GM18517 (cell line): Measurements from ENCODE around the gene NPC1L1.
"Not testable (repeated sequence)": the region's sequence is repeated elsewhere in the genome, so short reads cannot be mapped to it uniquely, and the experiment has no call there.

Experiments used
- ATAC-seq: cut with Tn5 transposase; IDR thresholded peaks from one replicate; pipeline ENCODE4 v1.9.1; 2021; ENCODE audit warnings: mild to moderate bottlenecking, moderate library complexity; ENCODE audit not compliant: unreplicated experiment

The NPC1L1 gene

DNA sequence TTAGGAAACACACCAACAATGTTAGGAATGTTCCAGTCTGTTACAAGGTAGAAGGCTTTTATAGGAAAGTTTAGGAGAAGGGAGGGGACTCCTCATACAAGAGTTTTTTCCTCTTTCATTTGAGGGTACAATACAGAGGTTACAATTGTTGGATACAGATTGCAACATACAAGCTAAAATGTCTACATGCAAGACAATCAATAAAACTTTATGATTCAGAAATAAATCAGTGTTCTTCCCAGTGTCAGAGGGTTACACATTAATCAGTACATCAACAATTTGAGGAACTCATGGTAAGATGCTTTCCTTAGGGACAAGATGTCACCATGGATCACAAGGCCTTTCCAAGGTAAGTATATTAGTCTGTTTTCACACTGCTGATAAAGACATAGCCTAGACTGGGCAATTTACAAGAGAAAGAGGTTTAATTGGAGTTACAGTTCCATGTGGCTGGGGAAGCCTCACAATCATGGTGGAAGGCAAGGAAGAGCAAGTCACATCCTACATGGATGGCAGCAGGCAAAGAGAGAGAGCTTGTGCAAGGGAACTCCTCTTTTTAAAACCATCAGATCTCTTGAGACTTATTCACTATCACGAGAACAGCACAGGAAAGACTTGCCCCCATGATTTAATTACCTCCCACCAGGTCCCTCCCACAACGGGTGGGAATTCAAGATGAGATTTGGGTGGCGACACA is 34.4 kb downstream of the NPC1L1 start:
- ATAC-seq: not testable (repeated sequence)

DNA sequence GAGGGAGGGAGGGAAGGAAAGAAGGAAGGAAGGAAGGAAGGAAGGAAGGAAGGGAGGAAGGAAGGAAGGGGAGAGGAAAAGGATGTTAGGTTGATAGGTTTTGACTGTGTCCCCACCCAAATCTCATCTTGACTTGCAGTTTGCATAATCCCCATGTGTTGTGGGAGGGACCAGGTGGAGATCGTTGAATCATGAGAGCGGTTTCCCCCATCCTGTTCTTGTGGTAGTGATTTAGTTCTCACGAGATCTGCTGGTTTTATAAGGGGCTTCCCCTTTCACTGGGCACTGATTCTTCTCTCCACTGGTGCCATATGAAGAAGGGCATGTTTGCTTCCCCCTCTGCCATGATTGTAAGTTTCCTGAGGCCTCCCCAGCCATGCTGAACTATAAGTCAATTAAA is 35.5 kb downstream of the NPC1L1 start:
- no peak for ATAC-seq

DNA sequence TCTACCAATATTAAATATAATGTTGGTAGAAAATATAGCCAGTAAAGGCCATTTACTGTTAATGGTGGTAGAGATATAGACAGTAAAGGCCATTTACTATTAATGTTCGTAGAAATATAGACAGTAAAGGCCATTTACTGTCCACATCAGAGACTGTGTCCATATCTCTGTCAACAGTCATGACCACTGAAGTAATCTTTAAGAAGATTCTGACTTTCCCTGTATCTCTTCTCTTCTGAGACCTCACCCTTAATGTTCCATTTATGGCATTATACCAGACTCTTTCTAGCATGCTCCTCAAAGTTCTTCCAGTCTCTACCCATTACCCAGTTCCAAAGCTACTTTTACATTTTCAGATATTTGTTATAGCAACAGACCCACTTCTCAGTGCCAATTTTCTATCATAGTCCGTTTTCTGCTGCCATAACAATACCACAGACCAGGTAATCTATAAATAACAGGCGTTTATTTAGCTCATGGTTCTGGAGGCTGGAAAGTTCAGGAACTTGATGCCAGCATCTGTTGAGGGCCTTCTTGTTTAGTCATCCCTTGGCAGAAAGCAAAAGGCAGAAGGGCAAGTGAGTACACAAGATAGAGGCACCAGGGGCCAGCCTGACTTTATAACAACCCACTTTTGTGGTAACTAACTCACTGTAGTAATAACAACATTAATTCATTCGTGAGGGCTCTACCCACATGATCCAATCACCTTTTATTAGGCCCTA is 42.7 kb downstream of the NPC1L1 start:
- no peak for ATAC-seq

DNA sequence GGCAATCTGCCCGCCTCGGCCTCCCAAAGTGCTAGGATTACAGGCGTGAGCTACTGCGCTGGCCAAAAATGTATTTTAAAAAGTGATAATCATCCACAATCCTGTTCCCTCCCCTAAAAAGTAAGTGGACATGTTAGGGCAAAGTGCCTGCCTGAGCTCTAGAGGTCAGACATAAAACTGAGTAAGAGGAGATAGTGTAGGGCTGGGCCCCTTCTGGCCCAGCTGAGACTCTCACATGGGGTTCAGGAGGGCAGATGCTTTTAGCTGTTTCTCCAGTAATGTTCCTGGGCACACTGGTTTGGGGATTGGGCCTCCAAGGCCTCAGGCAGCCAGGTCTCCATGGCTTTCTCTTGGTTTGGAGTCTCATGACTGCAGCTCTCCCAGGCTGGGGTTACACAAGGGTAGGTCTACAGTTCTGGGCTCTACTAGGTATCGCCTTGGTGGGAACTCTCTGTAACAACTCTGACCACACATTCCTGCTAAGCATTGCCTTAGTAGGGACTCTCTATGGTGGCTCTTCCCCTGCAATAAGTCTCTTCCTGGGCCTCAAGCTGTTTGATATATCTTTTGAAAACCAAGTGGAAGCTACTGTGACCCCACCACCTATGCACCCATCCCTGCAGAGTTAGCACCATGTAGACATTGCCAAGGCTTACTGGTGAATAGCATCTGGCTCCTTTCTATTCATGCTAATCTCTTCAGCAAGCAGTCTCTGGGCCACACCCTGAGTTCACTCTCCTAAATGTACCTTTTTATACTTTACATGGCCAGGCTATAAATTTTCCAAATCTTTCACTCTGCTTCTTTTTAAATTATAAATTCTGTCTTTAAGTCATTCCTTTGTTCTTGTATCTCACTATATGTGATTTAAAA is 43.7 kb downstream of the NPC1L1 start:
- no peak for ATAC-seq

DNA sequence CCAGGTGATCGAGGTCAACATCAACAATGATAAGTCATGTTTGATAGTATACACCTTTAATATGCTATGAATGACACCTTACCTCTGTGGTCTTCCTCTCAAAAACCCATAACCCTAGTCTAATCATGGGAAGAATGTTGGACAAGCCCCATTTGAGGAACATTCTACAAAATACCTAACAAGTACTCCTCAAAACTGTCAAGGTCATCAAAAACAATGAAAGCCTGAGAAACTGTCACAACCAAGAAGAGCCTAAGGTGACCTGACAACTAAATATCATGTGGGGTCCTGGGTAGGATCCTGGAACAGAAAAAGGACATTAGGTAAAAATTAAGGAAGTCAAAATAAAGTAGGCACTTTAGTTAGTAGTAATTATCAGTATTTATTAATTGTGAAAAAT is 44.7 kb downstream of the NPC1L1 start:
- no peak for ATAC-seq

DNA sequence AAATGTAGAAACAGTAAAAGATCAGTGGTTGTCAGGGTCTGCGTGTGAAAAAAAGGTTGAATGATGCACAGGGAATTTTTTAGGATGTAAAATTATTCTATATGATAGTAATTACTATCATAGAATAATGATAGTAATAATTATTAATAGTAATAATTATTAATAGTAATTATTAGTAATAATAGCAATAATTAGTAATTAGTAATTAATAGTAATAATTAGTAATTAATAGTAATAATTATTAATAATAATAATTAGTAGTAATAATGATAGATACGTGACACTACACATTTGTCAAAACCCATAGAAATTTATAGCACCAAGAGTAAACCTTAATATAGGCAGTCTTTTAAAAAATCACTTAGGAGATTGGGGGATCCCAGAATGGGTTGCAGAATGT is 46.2 kb downstream of the NPC1L1 start:
- no peak for ATAC-seq

DNA sequence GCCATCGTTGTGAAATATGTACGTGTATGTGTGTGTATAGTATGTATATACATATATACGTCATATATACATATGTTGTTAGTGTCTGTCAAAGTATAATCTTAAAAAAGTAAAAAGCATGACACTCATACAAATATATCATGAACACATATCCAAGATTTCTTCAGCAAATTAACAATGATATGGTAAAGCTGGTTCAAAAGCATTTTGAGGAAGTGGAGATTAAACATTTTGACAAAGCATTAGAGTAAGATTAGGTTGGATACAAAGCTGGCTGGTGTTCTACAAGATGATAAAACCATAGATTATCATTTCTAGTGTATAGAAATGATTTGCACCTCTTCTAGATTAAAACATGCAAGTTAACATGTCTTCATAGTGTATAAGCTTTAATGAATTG is 49.9 kb downstream of the NPC1L1 start:
- ATAC-seq: no peak

DNA sequence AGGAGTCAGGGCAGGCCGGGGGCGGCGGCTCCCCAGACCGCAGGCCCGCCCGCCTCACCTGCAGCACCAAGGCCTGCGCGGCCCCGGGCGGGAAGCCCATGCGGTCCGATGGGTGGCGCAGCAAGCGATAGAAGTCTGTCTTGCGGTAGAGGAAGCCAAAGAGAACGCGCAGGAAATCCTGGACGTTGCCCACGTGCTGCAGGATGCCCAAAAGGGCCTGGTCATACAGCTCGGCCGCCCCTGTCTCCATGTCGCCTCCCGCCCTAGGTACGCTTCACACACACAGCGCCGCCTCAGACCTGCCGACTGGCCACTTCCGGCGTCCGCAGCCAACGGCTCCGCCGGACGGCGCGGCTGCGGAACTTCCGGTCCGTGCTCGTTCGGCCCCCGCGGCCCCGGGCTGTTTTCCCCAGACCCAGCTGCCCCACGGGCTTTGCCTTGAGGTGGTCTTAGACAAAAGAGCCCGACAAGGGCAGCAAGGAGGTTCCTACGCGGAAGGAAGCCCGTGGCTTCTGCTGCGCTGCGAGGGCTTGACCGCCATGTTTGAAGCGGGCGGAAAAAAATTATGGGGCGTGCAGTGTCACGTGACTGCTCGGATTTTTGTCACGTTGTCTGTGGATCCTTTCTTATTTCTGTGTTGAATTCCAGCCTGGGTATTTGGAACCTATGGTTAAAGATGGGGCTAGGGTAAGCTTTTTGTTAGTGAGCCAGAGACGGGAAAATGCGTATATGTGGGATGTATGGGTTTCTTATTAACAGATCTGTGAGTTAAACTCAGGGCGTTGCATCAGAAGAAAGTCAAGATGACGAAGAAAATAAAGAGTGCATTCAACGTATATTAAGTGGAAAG is 50.6 kb downstream of the NPC1L1 start, which contains the start of gene NUDCD3:
TSS of gene NUDCD3 (minus strand) at position 308 of the 850 bp plus-strand sequence. CDS start at position 250, 58 bp downstream.
- ATAC-seq: peak; percentile 86

DNA sequence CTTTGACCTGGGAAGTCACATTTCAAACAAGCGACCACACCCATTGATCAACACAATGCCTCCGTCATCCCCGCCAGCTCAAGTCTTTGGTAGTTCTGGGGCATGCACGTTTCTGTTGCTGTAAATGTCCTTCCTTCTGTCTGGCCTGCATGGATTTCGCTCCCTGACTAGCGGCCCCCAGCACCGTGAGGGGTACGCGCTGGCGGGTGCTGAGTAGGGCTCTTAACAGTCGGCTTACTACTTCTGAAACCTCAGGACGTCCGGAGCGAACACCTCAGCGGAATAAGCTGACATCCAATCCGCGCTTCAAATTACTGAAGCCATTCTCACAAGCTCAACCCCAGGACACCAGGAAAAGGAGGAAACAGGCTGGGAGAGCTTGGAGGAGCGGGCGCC is 51.2 kb downstream of the NPC1L1 start:
- peak; percentile 13 for ATAC-seq

DNA sequence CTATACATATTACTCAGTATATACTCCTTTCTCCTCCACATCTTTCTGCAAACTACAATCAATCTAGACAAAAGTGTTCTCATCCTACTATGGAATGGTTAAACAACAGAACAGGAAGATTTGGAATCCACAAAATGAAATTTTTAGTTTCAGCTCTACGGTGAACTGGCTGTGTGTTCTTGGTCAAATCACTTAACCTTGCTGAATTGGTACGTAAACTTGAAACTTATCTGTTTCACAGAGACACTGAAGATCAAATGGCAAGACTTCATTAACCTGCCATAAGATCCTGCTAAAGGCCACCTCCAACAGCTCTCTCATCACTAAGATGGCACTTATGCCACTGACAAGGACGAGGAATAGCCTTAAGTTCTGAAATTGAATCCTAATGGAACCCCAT is 52.2 kb downstream of the NPC1L1 start:
- no peak for ATAC-seq

DNA sequence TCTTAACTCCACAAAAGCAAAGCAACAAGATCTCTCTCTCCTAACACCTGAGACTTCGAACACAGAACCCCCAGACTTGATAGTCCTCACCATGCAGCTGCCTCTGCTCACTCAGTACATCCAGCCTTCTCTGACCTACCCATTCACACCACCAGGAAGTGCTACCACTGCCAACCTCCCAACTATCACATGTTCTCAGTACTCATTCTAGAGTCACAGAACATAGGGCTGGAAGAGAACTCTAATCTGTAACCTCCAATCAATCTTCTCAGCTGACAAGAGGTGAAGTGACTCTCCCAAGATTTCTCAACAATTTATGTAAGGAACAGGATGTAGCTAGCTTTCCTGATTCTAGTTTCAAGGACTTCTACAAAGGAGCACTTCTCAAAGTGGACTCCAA is 54.4 kb downstream of the NPC1L1 start:
- ATAC-seq: no peak

DNA sequence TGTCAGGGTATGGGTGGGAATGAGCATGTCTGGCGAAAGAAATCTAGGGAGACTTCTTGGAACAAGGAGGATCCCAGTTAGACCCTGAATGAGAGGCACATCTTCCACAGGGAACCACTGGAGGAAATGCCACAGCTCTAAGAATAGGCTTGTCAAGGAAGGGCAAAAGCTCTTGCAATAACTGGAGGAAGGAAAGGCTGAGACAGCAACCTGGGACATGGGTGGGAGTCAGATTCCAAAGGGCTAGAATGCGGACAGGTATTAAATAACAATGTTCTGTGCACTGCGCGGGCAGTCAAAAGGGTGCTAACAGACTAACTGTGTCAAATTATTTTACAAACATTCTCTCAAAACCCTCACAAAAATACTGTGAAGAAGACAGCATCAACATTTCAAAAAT is 55.1 kb downstream of the NPC1L1 start:
- no peak for ATAC-seq

DNA sequence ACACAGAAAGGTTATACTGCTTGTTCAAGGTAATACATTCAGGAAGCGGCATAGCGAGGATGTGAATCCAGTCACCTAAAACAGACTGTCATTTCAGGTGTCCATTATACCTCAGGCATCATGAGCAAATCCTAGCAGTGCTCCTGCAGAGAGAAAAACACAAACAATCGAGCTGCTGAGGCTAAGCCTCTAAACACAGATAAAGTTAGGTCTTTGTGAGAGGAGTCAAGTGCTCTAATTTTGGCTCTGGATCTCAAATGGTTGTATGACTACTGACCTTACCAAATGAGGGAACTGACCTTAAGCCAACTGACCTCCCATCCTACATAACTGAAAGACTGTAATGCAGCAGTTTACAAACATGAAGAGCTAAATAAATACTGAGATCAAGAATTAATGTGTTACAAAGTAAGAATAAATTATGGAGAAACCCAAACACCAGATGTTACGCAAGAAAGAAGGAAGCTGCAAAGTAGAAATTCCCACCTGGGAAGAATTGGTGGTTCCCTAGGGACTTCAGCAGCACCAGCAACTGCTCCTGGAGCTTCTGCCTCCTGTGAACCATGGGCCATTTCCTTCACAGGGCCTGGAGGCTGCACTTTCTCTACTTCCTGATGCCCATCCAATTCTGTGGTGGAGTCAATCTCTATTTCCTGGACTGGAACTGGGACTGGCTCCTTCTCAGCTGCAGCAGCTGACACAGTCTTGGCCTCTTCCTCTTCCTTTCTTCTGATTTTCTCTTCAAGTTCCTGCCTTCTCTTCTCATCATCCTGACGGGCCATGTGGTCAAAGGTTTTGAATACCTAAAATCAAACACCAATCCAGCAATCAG is 56.4 kb downstream of the NPC1L1 start:
- ATAC-seq: no peak

DNA sequence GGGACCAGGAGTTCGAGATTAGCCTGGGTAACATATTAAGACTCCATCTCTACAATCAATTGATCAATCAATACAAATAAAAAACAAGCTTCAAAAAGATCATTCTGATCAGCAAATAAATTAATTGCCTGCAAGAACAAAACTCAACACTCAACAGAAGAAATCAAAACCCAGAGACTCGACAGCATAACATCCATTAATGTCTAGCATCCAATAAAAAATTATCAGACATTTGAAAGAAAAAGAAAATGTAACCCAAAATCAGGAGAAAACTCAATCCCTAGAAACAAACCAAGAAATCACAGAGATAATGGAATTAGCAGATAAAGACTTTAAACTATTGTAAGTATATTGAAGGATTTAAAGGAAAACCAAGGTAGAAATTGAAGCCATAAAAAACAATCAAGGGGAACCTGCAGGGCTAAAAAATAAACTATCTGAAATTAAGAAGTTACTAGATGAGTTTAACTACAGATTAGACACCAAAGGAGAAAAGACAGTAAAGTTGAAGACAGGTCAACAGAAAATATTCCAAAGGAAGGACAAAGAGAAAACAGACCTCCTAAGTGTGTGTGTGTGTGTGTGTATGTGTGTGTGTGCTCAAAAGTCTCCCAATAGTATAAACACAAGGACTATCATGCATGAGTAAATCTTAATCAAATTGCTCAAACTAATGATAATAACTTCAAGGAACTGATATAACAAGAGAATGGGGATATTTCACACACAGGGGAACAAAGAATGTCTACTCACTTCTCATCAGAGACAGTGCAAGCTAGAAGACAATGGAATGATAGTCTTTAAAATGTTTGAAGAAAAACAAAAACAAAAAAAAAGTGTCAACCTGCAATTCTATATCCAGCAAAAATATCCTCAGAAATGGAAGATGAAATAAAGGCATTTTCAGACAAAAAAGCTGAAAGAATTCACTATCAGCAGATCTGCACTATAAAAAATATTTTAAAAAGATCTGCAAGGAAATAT is 58.3 kb downstream of the NPC1L1 start:
- ATAC-seq: no peak

DNA sequence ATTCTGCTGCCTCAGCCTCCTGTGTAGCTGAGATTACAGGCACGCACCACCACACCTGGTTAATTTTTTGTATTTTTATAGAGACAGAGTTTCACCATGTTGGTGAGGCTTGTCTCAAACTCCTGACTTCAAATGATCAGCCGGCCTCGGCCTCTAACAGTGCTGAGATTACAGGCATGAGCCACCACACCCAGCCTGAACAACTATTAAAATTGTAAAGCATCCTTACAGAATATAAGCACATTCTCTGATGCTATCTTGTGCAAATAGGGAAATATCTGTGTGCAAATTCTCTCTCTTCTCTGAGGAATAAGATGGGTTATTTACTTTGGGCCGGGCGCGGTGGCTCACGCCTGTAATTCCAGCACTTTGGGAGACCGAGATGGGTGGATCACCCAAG is 63.2 kb downstream of the NPC1L1 start:
- ATAC-seq: no peak

DNA sequence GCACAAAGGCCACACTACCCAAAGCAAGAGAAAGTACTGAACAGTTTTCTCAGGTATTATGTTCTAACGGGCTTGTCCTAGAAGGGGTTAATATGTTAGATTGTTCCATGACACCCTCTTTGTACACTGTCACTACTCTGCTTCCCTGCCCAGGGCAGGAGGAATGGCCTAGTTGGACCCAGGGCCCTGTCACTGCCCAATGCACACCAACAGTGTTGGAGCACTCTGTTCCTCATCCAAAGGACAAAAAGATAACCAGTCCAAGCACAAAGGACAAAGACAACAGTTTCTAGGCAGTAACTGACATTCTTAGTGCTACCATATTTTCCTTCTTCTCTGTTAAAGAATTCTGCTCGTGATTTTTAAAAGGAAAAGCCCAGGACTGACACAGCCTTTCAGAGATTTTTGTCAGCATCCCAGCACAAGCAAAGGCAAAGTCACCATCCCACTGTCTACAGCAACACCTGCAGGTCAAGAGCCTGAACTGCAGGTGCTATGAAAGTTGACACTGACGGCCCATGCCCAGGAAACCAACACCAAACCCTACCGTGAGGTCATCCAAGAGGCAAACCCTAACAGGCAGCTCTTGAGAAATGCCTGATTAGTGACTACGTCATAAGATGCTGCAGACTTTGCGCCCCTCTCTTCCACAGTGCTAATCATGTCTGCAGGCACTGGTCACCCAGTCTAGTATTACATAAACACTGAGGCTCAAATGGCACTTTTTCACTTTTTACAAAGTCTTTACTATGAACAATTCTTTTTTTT is 63.9 kb downstream of the NPC1L1 start:
- ATAC-seq: peak; percentile 80

DNA sequence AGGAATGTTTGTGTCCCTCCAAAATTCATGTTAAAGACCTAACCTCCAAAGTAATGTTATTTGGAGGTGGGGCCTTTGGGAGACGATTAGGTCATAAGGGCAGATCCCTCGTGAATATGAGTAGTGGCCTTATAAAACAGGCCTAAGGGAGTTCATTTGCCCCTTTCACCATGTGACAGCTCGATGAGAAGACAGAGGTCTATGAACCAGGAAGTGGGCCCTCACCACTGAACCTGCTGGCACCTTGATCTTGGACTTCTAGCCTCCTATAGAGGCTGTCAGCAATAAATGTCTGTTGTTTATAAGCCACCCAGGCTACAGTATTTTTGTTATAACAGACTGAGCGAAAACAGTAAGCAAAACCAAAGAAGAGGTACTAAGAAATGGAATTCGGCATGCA is 64.8 kb downstream of the NPC1L1 start:
- no peak for ATAC-seq

DNA sequence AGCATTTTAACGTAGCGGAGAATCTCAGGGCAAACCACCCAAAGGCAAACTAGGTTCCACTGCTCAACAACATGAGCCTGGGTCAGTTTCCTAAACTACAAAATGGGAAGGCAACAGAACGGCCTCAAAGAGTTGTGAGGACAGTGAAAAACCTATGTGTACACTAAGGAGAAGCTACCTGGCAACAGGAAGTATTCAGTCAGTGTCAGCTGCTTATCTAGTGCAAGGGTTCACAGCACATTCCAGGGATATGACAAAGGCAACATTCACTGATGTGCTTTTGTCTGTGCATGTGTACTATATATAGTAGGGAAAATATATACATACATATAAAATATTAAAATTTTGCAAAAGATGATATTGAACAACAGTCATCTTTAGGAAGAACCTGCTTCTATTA is 67.8 kb downstream of the NPC1L1 start:
- ATAC-seq: no peak
